LNCAP (cell line): ENCODE results near the gene BACH2.

Source experiments
- TF ChIP-seq, protein P1 (sequence below): fragments of 450-650 bp; IDR thresholded peaks from 2 replicates; pipeline ENCODE4 v1.5.1; 2017; ENCODE audit warnings: mild to moderate bottlenecking

Gene BACH2

DNA sequence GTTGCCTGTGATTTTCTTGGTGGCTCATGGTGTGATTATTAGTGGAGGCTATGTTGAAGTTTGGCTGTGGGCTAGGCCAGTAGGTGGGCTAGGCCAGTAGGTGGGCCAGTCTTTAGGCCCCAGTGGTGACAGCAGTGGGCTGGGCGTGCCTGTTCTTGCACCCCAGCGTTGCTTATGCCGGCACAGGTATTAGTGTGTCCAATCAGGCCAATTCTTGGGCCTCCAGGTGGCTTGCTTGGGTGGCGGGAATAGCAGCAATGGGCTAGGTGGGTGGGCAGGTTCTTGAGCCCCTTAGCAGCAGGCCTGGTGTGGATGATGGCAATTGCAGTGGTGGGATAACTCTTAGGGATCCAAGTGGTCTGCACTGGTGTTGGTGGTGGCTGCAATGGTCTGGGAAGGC, 379.4 kb downstream of the BACH2 start:
- TF ChIP-seq, protein P1, sequence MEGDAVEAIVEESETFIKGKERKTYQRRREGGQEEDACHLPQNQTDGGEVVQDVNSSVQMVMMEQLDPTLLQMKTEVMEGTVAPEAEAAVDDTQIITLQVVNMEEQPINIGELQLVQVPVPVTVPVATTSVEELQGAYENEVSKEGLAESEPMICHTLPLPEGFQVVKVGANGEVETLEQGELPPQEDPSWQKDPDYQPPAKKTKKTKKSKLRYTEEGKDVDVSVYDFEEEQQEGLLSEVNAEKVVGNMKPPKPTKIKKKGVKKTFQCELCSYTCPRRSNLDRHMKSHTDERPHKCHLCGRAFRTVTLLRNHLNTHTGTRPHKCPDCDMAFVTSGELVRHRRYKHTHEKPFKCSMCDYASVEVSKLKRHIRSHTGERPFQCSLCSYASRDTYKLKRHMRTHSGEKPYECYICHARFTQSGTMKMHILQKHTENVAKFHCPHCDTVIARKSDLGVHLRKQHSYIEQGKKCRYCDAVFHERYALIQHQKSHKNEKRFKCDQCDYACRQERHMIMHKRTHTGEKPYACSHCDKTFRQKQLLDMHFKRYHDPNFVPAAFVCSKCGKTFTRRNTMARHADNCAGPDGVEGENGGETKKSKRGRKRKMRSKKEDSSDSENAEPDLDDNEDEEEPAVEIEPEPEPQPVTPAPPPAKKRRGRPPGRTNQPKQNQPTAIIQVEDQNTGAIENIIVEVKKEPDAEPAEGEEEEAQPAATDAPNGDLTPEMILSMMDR, result no peak

DNA sequence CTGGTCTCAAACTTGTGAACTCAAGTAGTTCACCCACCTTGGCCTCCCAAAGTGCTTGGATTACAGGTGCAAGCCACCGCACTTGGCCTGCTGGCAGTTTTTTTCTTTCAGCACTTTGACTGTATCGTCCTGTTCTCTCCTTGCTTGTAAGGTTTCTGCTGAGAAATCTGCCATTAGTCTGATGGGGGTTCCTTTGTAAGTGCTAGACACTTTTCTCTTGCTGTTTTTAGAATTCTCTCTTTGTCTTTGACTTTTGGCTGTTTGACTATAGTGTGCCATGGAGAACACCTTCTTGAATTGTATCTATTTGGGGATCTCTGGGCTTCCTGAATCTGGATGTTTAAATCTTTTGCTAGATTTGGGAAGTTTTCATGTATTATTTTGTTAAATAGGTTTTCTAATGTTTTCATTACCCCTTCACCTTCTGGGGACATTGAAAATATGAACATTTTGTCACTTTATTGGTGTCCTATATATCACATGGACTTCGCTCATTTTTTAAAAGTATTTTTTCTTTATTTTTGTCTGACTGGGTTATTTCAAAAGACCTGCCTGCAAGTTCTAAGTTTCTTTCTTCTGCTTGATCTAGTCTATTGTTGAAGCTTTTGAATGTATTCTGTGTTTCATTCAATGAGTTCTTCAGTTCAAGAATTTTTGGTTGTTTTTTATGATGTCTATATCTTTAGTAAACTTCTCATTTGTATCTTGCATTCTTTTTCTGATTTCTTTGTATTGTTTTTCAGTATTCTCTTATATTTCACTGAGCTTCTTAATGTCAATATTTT, 380.3 kb downstream of the BACH2 start:
- TF ChIP-seq, protein P1, result no peak

DNA sequence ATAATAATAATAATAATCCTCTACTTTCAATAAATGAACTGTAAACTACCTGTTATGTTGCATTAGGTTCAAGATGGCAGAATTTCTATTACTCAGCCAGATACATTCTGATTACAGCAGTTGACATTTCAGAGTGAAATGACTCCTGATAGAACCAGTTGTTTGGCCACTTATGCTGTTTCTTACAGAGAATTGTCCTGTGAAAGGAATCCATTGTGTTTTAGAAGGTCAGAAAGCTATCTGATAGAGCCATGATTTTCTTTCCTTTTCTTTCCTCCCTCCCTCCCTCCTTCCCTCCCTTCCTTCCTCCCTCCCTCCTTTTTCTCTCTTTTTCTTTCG, 385.8 kb downstream of the BACH2 start:
- TF ChIP-seq, protein P1, result no peak

DNA sequence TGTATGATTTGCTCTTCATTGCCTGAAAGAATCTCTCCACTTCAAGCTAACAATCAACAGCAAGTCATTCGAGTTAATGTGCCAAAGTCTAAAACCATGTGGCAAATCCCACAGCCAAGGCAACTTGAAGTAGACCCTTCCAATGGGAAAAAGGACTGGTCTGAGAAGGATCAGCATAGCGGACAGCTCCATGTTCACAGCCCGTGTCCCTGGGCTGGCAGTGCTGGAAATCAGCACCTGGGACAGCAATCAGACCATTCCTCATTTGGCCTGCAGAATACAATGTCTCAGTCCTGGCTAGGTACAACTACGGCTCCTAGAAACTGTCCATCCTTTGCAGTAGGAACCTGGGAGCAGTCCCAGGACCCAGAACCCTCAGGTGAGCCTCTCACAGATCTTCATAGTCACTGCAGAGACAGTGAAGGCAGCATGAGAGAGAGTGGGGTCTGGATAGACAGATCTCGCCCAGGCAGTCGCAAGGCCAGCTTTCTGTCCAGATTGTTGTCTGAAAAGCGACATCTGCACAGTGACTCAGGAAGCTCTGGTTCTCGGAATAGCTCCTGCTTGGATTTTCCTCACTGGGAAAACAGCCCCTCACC, 401.3 kb downstream of the BACH2 start:
- TF ChIP-seq, protein P1, result no peak

DNA sequence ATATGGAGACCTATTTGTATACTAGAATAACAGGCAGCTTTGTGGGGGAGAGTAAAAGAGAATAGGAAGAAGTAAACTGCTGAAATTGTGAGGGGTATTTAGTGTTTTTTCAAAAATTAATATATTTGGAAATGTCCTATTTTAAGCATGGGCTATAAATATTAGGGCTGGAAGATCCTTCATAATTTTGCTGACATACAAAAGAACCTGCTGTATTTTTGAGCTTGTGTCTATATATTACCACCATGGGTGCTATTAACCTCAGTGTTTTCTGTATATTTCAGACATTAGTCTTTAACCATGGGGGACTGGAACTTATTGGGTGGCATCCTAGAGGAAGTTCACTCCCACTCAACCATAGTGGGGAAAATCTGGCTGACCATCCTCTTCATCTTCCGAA, 402.5 kb downstream of the BACH2 start, which contains the start of gene GJA10:
GJA10 (plus strand) TSS at position 301 of the 400 bp plus-strand sequence; CDS start at position 301, 0 bp downstream.
- TF ChIP-seq, protein P1, result no peak

DNA sequence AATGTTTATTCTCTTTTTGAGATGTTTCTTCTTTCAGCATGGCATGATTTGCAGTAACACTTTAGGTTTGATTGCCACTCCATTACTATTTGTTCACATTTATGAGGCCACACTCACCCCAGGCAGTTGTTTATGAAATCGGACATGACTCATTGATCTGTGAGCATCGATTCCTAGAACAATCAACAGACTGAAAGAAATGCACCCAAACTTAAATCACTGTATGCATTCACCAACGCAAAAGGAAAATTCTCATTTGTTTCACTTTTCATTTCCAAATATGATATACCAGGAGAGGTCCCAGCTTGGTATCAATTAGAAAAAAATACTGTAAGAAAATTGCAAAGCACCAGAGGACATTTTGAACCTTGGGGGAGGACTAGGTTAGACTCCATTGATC, 407.8 kb downstream of the BACH2 start:
- TF ChIP-seq, protein P1, result no peak

DNA sequence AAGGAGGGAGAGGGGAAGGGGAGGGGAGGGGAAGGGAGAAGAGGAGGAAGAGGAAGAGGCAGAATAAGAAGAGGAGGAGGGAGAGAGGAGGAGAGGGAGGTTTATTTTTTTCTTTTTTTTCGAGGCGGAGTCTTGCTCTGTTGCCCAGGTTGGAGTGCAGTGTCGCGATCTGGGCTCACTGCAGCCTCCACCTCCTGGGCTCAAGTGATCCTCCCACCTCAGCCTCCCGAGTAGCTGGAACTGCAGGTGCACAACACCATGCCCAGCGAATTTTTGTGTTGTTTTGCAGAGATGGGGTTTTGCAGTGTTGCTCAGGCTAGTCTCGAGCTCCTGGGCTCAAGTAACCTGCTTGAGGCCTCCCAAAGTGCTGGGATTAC, 408.5 kb downstream of the BACH2 start:
- TF ChIP-seq, protein P1, result no peak
